Lower lobe of right lung (tissue), 2 donors: Measurements from ENCODE around the gene ORAI1. TPM values are rescaled to one million over a fixed set of nuclear protein-coding genes. Genes with fewer than 3 reads are reported as not detected.

ENCODE experiments used
- ATAC-seq, 2 donors: fragments of 200-7000 bp; cut with Tn5 transposase; one replicate each; pipeline ENCODE4 v1.9.1; 2020 to 2022; ENCODE audit warnings: mild to moderate bottlenecking in 2 of 2, moderate library complexity in 2 of 2
- DNase-seq: peaks from one replicate; pipeline ENCODE4 v3.0.0-alpha.2; 2020
- H3K27ac ChIP-seq: fragments of 200-600 bp; one replicate; pipeline ENCODE4 v1.8.0; 2022
- H3K27me3 ChIP-seq: fragments of 200-600 bp; one replicate; pipeline ENCODE4 v1.8.0; 2022; ENCODE audit warnings: low read depth
- H3K36me3 ChIP-seq: fragments of 200-600 bp; one replicate; pipeline ENCODE4 v1.8.0; 2022; ENCODE audit warnings: mild to moderate bottlenecking
- H3K4me1 ChIP-seq: fragments of 200-600 bp; one replicate; pipeline ENCODE4 v1.8.0; 2022
- H3K4me3 ChIP-seq: fragments of 200-600 bp; one replicate; pipeline ENCODE4 v1.8.0; 2022; ENCODE audit warnings: mild to moderate bottlenecking
- H3K9me3 ChIP-seq: fragments of 200-600 bp; one replicate; pipeline ENCODE4 v1.8.0; 2022
- intact Hi-C: fragments of 100-400 bp; cut with DNase I; formaldehyde crosslinking; loops from one replicate; pipeline ENCODE4 v1.11.0; 2022
- long read RNA-seq: library from polyadenylated mRNA; unstranded; transcript quantifications from one replicate; pipeline ENCODE4 v2.0.0, GENCODE V29; 2021
- total RNA-seq: library from RNA; stranded (reverse); fragmentation: NEBNext Ultra II Directional; extraction: Animal tissue kit (Norgen Biotek cat#: 25700); gene quantifications from one replicate; pipeline ENCODE4 v1.2.1, GENCODE V29; 2021
- TF ChIP-seq, protein P1 (sequence below): fragments of 200-600 bp; IDR thresholded peaks from one replicate; pipeline ENCODE4 v1.8.0; 2022; ENCODE audit warnings: antibody characterized with exemption, mild to moderate bottlenecking
- donor health status: DM: no; HTN: yes; CAD: no; lungs with severe emphysema.

ORAI1 gene
- 39.0 TPM for total RNA-seq
- long read RNA-seq, transcript ORAI1-203 (2 exons, 2,138 nt), result major isoform, 95 of 118 reads
- long read RNA-seq, partial matches to known transcripts, result 1 of 118 reads
- long read RNA-seq, other reads (novel, unspliced or antisense), result 22 of 118 reads

DNA sequence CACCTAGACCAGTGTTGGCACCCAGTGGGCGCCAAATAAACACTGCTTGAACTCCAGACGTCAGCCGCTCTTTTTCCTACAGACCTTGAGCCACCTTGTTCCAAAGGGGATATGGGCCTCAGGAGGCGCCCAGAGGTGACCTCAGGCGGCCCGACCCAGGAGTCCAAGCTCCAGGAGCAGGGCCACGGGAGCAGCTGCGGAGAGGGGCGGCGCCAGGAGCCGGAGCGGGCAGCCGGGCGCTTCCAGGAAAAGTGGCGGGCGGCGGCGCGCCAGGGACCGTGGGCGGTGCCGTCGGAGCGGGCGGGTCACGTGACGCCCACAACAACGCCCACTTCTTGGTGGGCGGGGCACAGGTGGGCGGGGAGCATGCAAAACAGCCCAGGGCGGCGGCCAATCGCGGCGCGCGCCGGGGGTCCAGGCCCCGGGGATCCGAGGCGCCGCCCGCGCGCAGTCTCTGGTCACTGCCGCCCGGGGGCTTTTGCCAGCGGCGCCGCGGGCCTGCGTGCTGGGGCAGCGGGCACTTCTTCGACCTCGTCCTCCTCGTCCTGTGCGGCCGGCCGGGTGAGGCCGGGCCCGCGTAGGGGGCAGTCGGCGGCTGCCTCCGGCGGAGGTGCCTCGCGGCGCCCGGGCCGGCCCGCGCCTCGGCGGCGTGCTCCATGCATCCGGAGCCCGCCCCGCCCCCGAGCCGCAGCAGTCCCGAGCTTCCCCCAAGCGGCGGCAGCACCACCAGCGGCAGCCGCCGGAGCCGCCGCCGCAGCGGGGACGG lies at the start of gene ORAI1:
Gene ORAI1, plus strand, starts transcription at position 444 of the 766 bp plus-strand sequence.
- Histone ChIP-seq H3K27me3 (no peaks in the 10 kb centered on the region), H3K36me3 (no peaks in the 10 kb centered on the region), H3K4me1 (peaks cover 52% of the 10 kb centered on the region), H3K27ac (peak within 1 kb of the TSS; percentile 91), H3K4me3 (peak within 1 kb of the TSS; percentile 80), H3K9me3 (no peaks in the 10 kb centered on the region)
- ATAC-seq, result peak; percentile 94 to 95
- TF ChIP-seq, protein P1, sequence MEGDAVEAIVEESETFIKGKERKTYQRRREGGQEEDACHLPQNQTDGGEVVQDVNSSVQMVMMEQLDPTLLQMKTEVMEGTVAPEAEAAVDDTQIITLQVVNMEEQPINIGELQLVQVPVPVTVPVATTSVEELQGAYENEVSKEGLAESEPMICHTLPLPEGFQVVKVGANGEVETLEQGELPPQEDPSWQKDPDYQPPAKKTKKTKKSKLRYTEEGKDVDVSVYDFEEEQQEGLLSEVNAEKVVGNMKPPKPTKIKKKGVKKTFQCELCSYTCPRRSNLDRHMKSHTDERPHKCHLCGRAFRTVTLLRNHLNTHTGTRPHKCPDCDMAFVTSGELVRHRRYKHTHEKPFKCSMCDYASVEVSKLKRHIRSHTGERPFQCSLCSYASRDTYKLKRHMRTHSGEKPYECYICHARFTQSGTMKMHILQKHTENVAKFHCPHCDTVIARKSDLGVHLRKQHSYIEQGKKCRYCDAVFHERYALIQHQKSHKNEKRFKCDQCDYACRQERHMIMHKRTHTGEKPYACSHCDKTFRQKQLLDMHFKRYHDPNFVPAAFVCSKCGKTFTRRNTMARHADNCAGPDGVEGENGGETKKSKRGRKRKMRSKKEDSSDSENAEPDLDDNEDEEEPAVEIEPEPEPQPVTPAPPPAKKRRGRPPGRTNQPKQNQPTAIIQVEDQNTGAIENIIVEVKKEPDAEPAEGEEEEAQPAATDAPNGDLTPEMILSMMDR, result no peak
- intact Hi-C loops, result no loop called here
- peak; percentile 98 for DNase-seq

DNA sequence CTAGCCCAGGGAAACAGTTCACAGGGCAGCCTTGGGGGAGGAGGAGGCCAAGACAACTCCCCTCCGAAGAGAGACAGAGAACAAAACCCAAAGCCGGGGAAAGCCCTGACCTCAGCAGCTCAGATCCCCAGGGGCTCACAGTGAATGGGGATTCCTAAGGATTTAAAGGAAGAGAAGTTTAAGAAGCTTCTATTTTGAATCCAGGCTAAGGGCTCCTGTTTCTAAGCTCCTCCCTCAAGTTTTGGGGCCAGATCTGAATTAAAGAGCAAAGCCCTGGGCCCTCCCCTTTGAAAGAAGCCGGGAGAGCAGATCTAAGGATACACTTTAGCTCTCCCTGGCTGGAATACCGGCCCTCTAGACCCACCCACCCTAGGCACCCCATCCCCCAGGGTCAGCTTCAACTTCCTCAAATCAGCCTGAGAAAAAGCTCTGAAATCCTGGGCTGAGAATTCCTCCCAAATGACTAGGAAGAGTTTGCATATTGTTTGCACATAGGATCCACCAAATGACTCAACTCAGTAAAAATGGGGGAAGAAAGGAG lies 49.4 kb upstream of the ORAI1 start:
- Histone ChIP-seq H3K9me3 (no peaks in the 10 kb centered on the region), H3K4me3 (no peak overlapping the region), H3K27me3 (no peaks in the 10 kb centered on the region), H3K27ac (no peak overlapping the region), H3K4me1 (peaks cover 35% of the 10 kb centered on the region), H3K36me3 (peaks cover 21% of the 10 kb centered on the region)
- TF ChIP-seq, protein P1, result no peak
- no peak for ATAC-seq
- intact Hi-C loops, result no loop called here
- DNase-seq, result no peak

DNA sequence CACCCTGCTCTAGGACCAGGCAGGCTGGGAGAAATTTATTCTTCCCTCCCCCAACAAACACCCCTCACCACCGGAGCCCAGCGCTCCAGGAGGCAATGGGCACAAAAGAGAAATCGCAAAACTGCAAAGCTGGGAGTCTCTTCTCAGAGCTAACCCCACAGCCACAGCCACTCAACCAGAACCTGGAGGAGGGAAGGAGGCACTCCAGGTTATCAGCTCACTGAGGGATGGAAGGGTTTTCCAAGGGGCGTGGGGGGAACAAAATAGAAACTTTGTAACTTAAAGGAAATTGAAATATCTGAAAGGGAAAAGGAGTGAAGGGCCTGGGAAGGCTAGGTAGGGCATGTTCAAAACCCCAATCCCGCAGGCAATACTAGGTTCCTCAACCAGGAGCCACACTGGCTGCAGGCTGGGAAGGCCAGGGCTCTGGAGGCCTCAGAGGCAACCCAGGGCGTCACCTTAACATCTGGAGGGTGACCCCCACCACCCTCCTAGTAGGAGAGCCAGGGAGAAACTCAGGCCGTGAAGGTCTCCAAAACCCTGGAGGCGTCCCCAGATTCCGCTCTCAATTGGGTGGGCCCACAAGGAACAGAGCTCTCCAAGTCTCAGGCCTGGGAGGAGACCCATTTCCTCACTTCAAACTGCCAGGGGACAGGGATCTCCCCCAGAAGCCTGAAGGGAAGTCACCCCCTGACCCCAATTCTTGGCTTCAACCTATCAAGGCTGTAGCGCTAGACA lies 48.7 kb upstream of the ORAI1 start:
- H3K27ac ChIP-seq, result peak overlapping the region; percentile 84
- peaks cover 42% of the 10 kb centered on the region for H3K4me1 ChIP-seq
- intact Hi-C loops, result no loop called here
- no peaks in the 10 kb centered on the region for H3K27me3 ChIP-seq
- DNase-seq, result no peak
- ATAC-seq, result no peak
- no peaks in the 10 kb centered on the region for H3K9me3 ChIP-seq
- H3K4me3 ChIP-seq, result no peak overlapping the region
- TF ChIP-seq, protein P1, result no peak
- peaks cover 19% of the 10 kb centered on the region for H3K36me3 ChIP-seq

DNA sequence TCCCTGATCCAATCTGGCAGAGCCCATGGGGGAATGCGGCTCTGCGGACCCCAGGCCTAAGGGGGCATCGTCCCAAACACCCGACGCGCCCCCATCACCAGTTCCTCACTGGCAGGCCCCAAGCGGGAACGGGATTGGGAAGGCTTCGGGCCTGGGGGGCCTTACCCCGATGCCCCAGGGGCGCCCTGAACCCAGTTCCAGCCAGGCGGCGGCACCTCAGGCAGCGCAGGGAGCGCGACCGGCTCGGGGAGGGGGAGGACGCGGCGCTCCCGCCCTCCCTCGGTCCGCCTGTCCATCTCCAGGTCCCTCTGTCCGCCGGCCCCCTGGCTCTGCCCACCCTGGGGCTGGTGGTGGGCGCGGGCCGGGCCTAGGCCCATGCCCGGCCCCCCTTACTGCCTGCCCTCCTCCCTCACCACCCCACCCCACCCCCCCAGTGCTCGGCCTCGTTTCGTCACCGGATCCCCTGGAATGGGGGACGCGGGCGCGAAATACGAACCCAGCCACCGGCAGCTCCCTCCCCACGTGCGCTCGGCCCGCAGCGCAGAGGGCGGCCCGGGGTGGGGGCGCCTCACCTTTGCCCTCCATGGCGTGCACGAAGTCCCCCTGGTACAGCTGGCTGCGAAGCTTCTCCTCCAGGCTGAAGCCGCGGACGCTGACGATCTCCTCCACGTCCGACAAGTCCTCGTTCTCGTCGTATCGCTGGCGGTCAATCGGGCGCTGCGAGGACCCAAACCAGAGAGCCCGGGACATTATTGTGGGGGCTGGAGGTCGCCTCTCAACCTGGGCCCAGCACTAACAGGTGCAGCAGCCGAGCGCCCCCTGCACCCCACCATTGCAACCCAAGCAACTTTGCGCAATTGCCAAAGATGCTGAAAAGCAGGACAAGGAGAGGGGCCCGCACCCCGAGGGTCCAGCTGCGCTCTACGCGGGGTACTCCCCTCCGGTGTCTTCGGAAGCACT lies 47.8 kb upstream of the ORAI1 start:
- no peaks in the 10 kb centered on the region for H3K9me3 ChIP-seq
- peak overlapping the region; percentile 84 for H3K27ac ChIP-seq
- TF ChIP-seq, protein P1, result no peak
- ATAC-seq (peak; percentile 1 to 2), DNase-seq (peak; percentile 53)
- peaks cover 46% of the 10 kb centered on the region for H3K4me1 ChIP-seq
- H3K4me3 ChIP-seq, result peak overlapping the region; percentile 75
- H3K27me3 ChIP-seq, result no peaks in the 10 kb centered on the region
- intact Hi-C loops, result no loop called here
- peaks cover 19% of the 10 kb centered on the region for H3K36me3 ChIP-seq
